AG09319 (cell line): ENCODE results near the gene LRRC45.

Experiments
- DNase-seq: peaks from one replicate; pipeline ENCODE4 v3.0.0-alpha.2; 2010; ENCODE audit warnings: low read depth; ENCODE audit errors: extremely low read depth
- TF ChIP-seq, protein P1 (sequence below): IDR thresholded peaks from 2 replicates; pipeline ENCODE4 v1.5.1; 2011; ENCODE audit warnings: low read depth, mild to moderate bottlenecking, inconsistent platforms, low read length, moderate library complexity

LRRC45 gene

GRCh38 chr17:82056729-82057621 is 33.9 kb downstream of the LRRC45 start:
- no peak for DNase-seq
- TF ChIP-seq, protein P1, sequence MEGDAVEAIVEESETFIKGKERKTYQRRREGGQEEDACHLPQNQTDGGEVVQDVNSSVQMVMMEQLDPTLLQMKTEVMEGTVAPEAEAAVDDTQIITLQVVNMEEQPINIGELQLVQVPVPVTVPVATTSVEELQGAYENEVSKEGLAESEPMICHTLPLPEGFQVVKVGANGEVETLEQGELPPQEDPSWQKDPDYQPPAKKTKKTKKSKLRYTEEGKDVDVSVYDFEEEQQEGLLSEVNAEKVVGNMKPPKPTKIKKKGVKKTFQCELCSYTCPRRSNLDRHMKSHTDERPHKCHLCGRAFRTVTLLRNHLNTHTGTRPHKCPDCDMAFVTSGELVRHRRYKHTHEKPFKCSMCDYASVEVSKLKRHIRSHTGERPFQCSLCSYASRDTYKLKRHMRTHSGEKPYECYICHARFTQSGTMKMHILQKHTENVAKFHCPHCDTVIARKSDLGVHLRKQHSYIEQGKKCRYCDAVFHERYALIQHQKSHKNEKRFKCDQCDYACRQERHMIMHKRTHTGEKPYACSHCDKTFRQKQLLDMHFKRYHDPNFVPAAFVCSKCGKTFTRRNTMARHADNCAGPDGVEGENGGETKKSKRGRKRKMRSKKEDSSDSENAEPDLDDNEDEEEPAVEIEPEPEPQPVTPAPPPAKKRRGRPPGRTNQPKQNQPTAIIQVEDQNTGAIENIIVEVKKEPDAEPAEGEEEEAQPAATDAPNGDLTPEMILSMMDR: no peak

DNA sequence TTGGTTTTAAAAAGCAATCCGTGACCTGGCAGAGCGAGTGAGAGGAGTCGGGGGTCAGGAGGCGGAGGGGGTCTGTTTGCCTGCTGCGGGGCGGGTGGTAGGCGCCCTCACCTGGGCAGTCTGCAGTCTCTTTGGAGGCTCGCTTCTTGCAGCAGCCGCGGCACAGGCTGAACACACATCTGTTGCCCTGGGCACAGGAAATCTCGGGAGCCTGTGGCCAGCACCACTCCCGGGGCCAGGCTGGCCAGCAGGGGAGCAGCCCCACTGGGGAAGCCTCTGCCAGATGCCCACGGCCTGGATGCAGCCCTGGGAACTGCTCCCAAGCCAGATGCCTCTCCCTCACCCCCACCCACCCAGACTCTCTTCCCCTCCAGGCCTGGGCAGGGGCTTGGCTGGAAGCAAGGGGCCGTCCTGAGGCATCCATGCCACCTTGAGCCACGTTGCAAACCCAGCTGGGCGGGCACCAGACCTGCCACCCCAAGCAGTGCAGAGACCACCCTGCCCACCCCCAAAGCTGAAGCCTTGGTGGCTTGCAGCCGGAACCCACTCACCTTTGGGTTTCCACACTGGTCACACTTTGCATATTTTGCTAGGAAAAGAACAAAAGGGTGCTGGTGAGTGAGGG is 35.2 kb downstream of the LRRC45 start:
- TF ChIP-seq, protein P1: no peak

GRCh38 chr17:82058855-82059249 is 35.7 kb downstream of the LRRC45 start:
- TF ChIP-seq, protein P1: no peak
- DNase-seq: no peak

More for the DNA sequence above, 35.2 kb downstream of the LRRC45 start:
- DNase-seq: no peak

GRCh38 chr17:82059272-82060000 is 36.3 kb downstream of the LRRC45 start:
- no peak for DNase-seq
- TF ChIP-seq, protein P1: no peak

DNA sequence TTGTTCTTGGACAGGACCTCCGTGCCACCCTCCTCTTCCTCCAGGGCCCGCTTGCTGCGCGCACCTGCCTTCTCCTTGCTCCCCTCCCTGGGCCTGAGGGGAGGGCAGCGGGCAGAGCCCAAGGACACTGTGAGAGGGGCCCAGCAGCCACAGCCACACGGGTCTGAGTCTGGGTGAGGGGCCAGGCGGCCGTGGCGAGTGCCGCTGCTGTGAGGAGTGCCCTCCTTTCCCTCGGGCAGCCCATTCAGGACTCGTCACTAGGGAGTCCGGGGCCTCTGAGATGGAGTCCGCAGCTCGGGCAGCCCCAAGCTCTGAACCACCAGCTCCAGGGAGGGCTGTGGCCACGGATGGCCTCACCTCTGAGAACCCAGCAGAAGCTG is 36.9 kb downstream of the LRRC45 start:
- no peak for DNase-seq
- TF ChIP-seq, protein P1: no peak

- no peak for DNase-seq
- TF ChIP-seq, protein P1: no peak
Observed at GRCh38 chr17:82060614-82061013, 37.5 kb downstream of the LRRC45 start.
